ENCODE measurements around the gene CCDC86. TPM values are rescaled to one million over a fixed set of nuclear protein-coding genes. Genes with fewer than 3 reads are reported as not detected.

Gene CCDC86
- total RNA-seq = 22.6 and 40.3 TPM in 2 replicates

GRCh38 chr11:60841797-60842667 lies at the start of gene CCDC86:
Gene CCDC86, plus strand, starts transcription at chr11:60842113. Its CDS starts 12 bp downstream, at chr11:60842125.

GRCh38 chr11:60855726-60856633 lies 14.1 kb downstream of the CCDC86 start, which contains the start of gene PTGDR2:
Gene PTGDR2, minus strand, starts transcription at chr11:60855950. Its CDS starts 2,228 bp downstream, at chr11:60853722.

GRCh38 chr11:60866911-60867870 lies 25.3 kb downstream of the CCDC86 start, which contains the start of gene ZP1:
Gene ZP1, plus strand, starts transcription at chr11:60867542. Its CDS starts 20 bp downstream, at chr11:60867562.

Other genes starting within 250 kb of the CCDC86 start
- gene MS4A8, start 142.5 kb upstream of the CCDC86 start, total RNA-seq = not detected in 2 replicates
- not detected in 2 replicates for gene MS4A18, start 117.4 kb upstream of the CCDC86 start, total RNA-seq
- gene MS4A15, start 85.2 kb upstream of the CCDC86 start, total RNA-seq = not detected in 2 replicates
- not detected in 2 replicates for gene MS4A10, start 56.8 kb upstream of the CCDC86 start, total RNA-seq
- not detected in 2 replicates for gene PTGDR2, start 13.8 kb downstream of the CCDC86 start, total RNA-seq
- not detected in 2 replicates for gene ZP1, start 25.4 kb downstream of the CCDC86 start, total RNA-seq
- gene PRPF19, start 64.5 kb downstream of the CCDC86 start, total RNA-seq = 64.2 and 96.0 TPM in 2 replicates
- 26.1 and 31.8 TPM in 2 replicates for gene TMEM109, start 72.0 kb downstream of the CCDC86 start, total RNA-seq
- gene TMEM132A, start 82.3 kb downstream of the CCDC86 start, total RNA-seq = 97.8 and 142 TPM in 2 replicates
- 0.78 and 3.2 TPM in 2 replicates for gene SLC15A3, start 110.1 kb downstream of the CCDC86 start, total RNA-seq
- gene CD6, start 129.6 kb downstream of the CCDC86 start, total RNA-seq = 0.86 TPM in 1 of 2 replicates, not detected in the other

Measured in hair follicular keratinocyte (primary cell).